ENCODE data around the gene MAP6. TPM values are rescaled to one million over a fixed set of nuclear protein-coding genes. Genes with fewer than 3 reads are reported as not detected.

MAP6 gene
- total RNA-seq, 1 donor from 2014 or later: 3.3 TPM

DNA sequence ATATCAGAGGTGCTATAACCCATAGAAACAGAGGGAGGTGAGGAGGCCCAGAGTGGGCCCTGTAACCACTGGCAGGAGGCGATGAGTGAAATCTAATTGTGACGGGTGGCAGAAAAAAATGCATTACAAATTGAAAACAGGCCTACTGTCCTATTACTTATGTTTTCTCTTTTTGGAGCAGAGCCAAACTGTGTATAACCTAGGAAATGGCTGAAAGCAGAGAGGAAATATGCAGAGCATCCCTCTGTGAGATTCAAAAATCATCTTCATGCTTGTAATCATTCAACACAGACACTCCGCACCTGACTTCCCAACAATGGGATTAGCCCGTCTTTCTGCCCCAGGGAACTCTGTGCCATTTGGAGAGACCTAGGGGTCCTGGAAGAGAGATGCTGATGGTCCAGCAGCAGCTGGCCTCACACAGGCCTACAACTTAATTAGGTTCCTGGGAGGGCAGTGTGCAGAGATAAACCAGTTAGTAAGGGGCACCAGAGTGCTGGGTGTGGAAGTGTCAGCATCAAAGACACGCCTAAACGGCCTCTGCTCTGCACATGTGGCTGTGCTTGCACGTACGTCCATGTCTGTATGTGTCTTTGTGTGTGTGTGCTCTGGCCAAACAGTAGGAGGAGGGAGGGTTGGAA is 41.8 kb downstream of the MAP6 start:
- Histone ChIP-seq H3K4me3 (ENCODE audit: low read depth, low read length) (no peak overlapping the region), H3K36me3 (ENCODE audit: control insufficient read depth, insufficient read depth, low read length) (no peaks in the 10 kb centered on the region), H3K27me3 (ENCODE audit: control insufficient read depth, insufficient read depth, low read length) (no peaks in the 10 kb centered on the region)
- DNase-seq (ENCODE audit: low read depth): no peak
- TF ChIP-seq, protein P1, sequence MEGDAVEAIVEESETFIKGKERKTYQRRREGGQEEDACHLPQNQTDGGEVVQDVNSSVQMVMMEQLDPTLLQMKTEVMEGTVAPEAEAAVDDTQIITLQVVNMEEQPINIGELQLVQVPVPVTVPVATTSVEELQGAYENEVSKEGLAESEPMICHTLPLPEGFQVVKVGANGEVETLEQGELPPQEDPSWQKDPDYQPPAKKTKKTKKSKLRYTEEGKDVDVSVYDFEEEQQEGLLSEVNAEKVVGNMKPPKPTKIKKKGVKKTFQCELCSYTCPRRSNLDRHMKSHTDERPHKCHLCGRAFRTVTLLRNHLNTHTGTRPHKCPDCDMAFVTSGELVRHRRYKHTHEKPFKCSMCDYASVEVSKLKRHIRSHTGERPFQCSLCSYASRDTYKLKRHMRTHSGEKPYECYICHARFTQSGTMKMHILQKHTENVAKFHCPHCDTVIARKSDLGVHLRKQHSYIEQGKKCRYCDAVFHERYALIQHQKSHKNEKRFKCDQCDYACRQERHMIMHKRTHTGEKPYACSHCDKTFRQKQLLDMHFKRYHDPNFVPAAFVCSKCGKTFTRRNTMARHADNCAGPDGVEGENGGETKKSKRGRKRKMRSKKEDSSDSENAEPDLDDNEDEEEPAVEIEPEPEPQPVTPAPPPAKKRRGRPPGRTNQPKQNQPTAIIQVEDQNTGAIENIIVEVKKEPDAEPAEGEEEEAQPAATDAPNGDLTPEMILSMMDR (IDR thresholded peaks at IDR 0.05; ENCODE audit: insufficient read depth, low read length, poor library complexity, severe bottlenecking): no peak

DNA sequence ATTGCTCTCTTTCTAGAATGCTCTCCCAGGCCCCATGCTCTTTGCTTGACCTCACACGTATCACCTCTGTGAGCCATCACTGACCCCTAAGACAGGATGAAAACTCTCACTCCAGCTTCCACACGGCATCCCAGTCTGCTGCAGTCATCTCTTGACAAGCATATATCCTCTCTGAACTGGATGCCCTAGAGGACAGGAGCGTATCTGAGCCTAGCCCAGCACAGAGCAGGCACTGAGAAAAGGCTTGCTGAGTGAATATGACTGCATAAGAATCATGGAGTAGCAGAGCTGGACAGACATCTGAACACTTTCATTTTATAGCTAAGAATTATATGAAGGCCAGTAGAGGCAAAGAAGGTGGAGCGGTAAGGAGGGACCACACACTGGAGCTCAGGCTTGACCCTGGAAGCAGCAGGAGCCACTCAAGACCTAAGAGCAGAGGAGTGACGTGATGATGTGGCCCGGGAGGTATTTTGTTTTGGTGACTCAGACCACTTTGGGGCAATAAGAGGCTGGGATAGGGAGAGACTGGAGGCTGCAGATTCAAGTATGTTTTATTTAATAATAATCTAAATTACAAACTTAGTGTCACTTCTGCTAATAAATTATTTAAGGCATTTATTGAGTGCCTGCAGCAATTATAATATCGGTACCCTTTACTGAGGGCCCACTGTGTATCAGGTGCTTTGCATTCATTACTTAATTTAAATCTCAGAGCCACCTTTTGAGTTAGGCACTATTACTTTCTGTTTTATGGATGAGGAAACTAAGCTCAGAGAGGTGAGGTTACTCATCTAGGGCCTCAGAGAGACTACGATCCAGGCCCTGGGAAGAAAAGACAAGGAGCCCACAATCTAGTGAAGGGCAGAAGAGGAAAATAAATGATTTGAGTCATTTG is 42.6 kb downstream of the MAP6 start:
- TF ChIP-seq, protein P1 (IDR thresholded peaks at IDR 0.05; ENCODE audit: insufficient read depth, low read length, poor library complexity, severe bottlenecking): no peak
- H3K4me3 ChIP-seq (ENCODE audit: low read depth, low read length): no peak overlapping the region
- DNase-seq (ENCODE audit: low read depth): peak; percentile 56
- H3K27me3 ChIP-seq (ENCODE audit: control insufficient read depth, insufficient read depth, low read length): no peaks in the 10 kb centered on the region
- H3K36me3 ChIP-seq (ENCODE audit: control insufficient read depth, insufficient read depth, low read length): no peaks in the 10 kb centered on the region

DNA sequence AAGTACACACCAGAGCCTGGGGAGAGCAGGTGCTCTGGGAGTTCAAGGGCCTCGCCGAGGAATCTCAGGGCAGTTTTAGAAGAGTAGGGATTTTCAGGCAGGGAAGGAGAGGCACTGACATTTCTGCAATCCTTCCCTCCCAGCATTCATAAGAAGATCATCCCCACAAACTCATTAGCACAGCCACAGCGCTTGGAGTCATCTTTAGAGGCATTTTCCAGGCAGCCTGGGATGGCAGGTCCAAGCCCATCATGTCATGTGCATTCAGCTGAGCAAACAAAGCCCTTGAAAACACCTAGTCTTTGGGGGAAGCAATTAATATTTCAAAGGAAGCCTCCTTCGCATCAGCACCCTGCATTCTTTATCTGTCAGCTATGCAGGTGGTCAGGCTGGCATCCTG is 43.8 kb downstream of the MAP6 start:
- DNase-seq (ENCODE audit: low read depth): no peak
- Histone ChIP-seq H3K36me3 (ENCODE audit: control insufficient read depth, insufficient read depth, low read length) (no peaks in the 10 kb centered on the region), H3K4me3 (ENCODE audit: low read depth, low read length) (no peak overlapping the region), H3K27me3 (ENCODE audit: control insufficient read depth, insufficient read depth, low read length) (no peaks in the 10 kb centered on the region)
- TF ChIP-seq, protein P1 (IDR thresholded peaks at IDR 0.05; ENCODE audit: insufficient read depth, low read length, poor library complexity, severe bottlenecking): no peak

DNA sequence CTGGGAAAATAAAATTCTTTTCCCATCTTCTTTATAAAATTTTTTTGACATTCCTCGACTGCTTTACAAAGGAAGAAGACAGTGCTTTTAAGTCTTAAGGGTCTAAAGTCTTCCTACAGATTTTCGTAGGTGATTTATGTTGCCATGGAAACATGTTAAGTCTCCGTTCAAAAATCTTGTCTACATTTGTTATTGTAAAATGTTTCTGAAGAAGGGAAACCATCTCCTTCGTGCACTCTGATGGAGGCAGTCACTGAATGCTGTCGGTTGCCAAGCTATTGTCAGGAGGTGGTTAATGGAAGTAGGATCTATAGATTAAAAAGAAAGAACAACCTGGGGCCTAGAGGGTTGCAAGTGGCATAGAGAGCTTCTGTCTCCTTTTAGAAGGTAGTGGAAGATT is 52.6 kb downstream of the MAP6 start:
- no peaks in the 10 kb centered on the region for H3K36me3 ChIP-seq (ENCODE audit: control insufficient read depth, insufficient read depth, low read length)
- DNase-seq (ENCODE audit: low read depth): no peak
- no peaks in the 10 kb centered on the region for H3K27me3 ChIP-seq (ENCODE audit: control insufficient read depth, insufficient read depth, low read length)
- H3K4me3 ChIP-seq (ENCODE audit: low read depth, low read length): no peak overlapping the region
- TF ChIP-seq, protein P1 (IDR thresholded peaks at IDR 0.05; ENCODE audit: insufficient read depth, low read length, poor library complexity, severe bottlenecking): no peak

DNA sequence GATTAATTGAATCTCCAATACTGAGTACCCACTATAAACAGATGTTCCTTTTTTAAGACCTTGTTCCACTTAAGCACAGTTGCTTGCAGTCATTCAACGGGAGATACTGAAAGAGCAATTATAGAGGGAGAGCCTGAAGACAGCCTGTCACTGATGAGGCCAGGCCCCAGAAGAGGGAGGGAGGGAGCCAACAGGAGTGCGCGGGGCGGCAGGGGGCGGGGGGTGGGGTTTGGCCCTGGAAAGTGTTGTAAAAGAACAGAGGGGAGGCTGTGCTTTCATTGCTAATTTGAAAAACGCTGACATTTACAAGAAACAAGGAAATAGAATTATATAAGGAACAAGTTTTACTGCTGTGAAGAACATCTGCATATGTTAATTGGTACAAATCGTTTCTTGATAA is 53.1 kb downstream of the MAP6 start:
- no peak for DNase-seq (ENCODE audit: low read depth)
- Histone ChIP-seq H3K36me3 (ENCODE audit: control insufficient read depth, insufficient read depth, low read length) (no peaks in the 10 kb centered on the region), H3K27me3 (ENCODE audit: control insufficient read depth, insufficient read depth, low read length) (no peaks in the 10 kb centered on the region), H3K4me3 (ENCODE audit: low read depth, low read length) (no peak overlapping the region)
- TF ChIP-seq, protein P1 (IDR thresholded peaks at IDR 0.05; ENCODE audit: insufficient read depth, low read length, poor library complexity, severe bottlenecking): no peak

Data from kidney epithelial cell (primary cell).